Jurkat, Clone E6-1 (cell line): Measurements from ENCODE around the gene MTSS2.

Source experiments
- DNase-seq: peaks from one replicate; pipeline ENCODE4 v3.0.0-alpha.2; 2011; ENCODE audit warnings: low read depth, low spot score
- H3K4me3 ChIP-seq: 2 replicates; pipeline ENCODE4 v1.5.1; 2011; ENCODE audit warnings: mild to moderate bottlenecking, low read length, control low read depth, moderate library complexity

MTSS2 gene

GRCh38 chr16:70661918-70662641 is 23.8 kb downstream of the MTSS2 start:
- no peak overlapping the region for H3K4me3 ChIP-seq
- DNase-seq: no peak

- no peak for DNase-seq
- H3K4me3 ChIP-seq: no peak overlapping the region
Measured at GRCh38 chr16:70661534-70661917, 24.3 kb downstream of the MTSS2 start.

GRCh38 chr16:70660672-70661350 is 25.0 kb downstream of the MTSS2 start:
- DNase-seq: no peak
- H3K4me3 ChIP-seq: no peak overlapping the region

GRCh38 chr16:70659953-70660671 is 25.7 kb downstream of the MTSS2 start:
- DNase-seq: no peak

GRCh38 chr16:70659546-70659945 is 26.3 kb downstream of the MTSS2 start:
- DNase-seq: no peak

More at GRCh38 chr16:70659953-70660671, 25.7 kb downstream of the MTSS2 start:
- H3K4me3 ChIP-seq: no peak overlapping the region

GRCh38 chr16:70658921-70659320 is 26.9 kb downstream of the MTSS2 start:
- no peak for DNase-seq

More at GRCh38 chr16:70659546-70659945, 26.3 kb downstream of the MTSS2 start:
- no peak overlapping the region for H3K4me3 ChIP-seq

GRCh38 chr16:70657956-70658355 is 27.9 kb downstream of the MTSS2 start:
- DNase-seq: no peak
- H3K4me3 ChIP-seq: no peak overlapping the region

More at GRCh38 chr16:70658921-70659320, 26.9 kb downstream of the MTSS2 start:
- H3K4me3 ChIP-seq: no peak overlapping the region

- no peak for DNase-seq
- H3K4me3 ChIP-seq: no peak overlapping the region
Measured at GRCh38 chr16:70656712-70657263, 29.1 kb downstream of the MTSS2 start.

GRCh38 chr16:70656065-70656711 is 29.7 kb downstream of the MTSS2 start:
- DNase-seq: no peak
- H3K4me3 ChIP-seq: no peak overlapping the region

GRCh38 chr16:70653809-70654771 is 31.8 kb downstream of the MTSS2 start:
- DNase-seq: peak; percentile 66
- peak overlapping the region; percentile 18 for H3K4me3 ChIP-seq

GRCh38 chr16:70653406-70653805 is 32.4 kb downstream of the MTSS2 start:
- no peak for DNase-seq
- H3K4me3 ChIP-seq: no peak overlapping the region

GRCh38 chr16:70652322-70652721 is 33.5 kb downstream of the MTSS2 start:
- no peak for DNase-seq
- H3K4me3 ChIP-seq: no peak overlapping the region

- no peak overlapping the region for H3K4me3 ChIP-seq
- DNase-seq: no peak
Measured at GRCh38 chr16:70651524-70651923, 34.3 kb downstream of the MTSS2 start.

- H3K4me3 ChIP-seq: no peak overlapping the region
Measured at GRCh38 chr16:70650216-70650615, 35.6 kb downstream of the MTSS2 start.

GRCh38 chr16:70649300-70649699 is 36.6 kb downstream of the MTSS2 start:
- no peak for DNase-seq
- no peak overlapping the region for H3K4me3 ChIP-seq

More at GRCh38 chr16:70650216-70650615, 35.6 kb downstream of the MTSS2 start:
- no peak for DNase-seq

- DNase-seq: no peak
- no peak overlapping the region for H3K4me3 ChIP-seq
Measured at GRCh38 chr16:70648606-70649005, 37.2 kb downstream of the MTSS2 start.

GRCh38 chr16:70647441-70648359 is 38.2 kb downstream of the MTSS2 start:
- no peak overlapping the region for H3K4me3 ChIP-seq
- DNase-seq: no peak
